NCI-H1092 treated with DMSO at 0.1 percent for 48 hours (cell line): Measurements from ENCODE around the gene PGF.

Source experiments
- DNase-seq: peaks from one replicate; lab custom pipeline; 2025; lab: John Stamatoyannopoulos, UW

PGF gene

GRCh38 chr14:74978416-74978947, 23.1 kb upstream of the PGF start:
- no peak for DNase-seq

- DNase-seq = no peak
Observed at GRCh38 chr14:74977901-74978385, 22.5 kb upstream of the PGF start.

GRCh38 chr14:74977164-74977900, 21.9 kb upstream of the PGF start:
- no peak for DNase-seq

- no peak for DNase-seq
Observed at GRCh38 chr14:74976264-74977113, 21.1 kb upstream of the PGF start.

GRCh38 chr14:74975059-74975810, 19.8 kb upstream of the PGF start:
- no peak for DNase-seq

- DNase-seq = no peak
Observed at GRCh38 chr14:74974364-74975058, 19.1 kb upstream of the PGF start.

- no peak for DNase-seq
Observed at GRCh38 chr14:74973905-74974363, 18.5 kb upstream of the PGF start.

GRCh38 chr14:74973003-74973653, 17.7 kb upstream of the PGF start:
- DNase-seq = no peak

GRCh38 chr14:74968811-74969210, 13.4 kb upstream of the PGF start:
- DNase-seq = no peak

GRCh38 chr14:74965486-74966153, 10.2 kb upstream of the PGF start:
- DNase-seq = no peak

GRCh38 chr14:74964787-74965485, 9.5 kb upstream of the PGF start:
- DNase-seq = no peak

GRCh38 chr14:74963705-74964271, 8.4 kb upstream of the PGF start:
- DNase-seq = no peak

- DNase-seq = no peak
Observed at GRCh38 chr14:74963178-74963704, 7.8 kb upstream of the PGF start.

GRCh38 chr14:74962493-74962892, 7.1 kb upstream of the PGF start:
- DNase-seq = no peak

- no peak for DNase-seq
Observed at GRCh38 chr14:74962046-74962445, 6.6 kb upstream of the PGF start.

GRCh38 chr14:74961238-74961911, 6.0 kb upstream of the PGF start:
- no peak for DNase-seq

- DNase-seq = no peak
Observed at GRCh38 chr14:74960736-74961135, 5.3 kb upstream of the PGF start.

GRCh38 chr14:74959596-74960180, 4.3 kb upstream of the PGF start:
- DNase-seq = no peak
